GM10847 (cell line): Measurements from ENCODE around the gene ACYP1.

Experiments
- POLR2A ChIP-seq: IDR thresholded peaks from 2 replicates; pipeline ENCODE4 v1.6.1; 2011; ENCODE audit not compliant: insufficient read length; ENCODE audit errors: extremely low read depth

Gene ACYP1

GRCh38 chr14:75015496-75015895 lies 48.3 kb downstream of the ACYP1 start:
- TF ChIP-seq POLR2A = no peak

- no peak for TF ChIP-seq POLR2A
Measured at GRCh38 chr14:75013290-75013689, 50.5 kb downstream of the ACYP1 start.

- no peak for TF ChIP-seq POLR2A
Measured at GRCh38 chr14:75011356-75011994, 52.3 kb downstream of the ACYP1 start.

- TF ChIP-seq POLR2A = no peak
Measured at GRCh38 chr14:75010472-75011093, 53.2 kb downstream of the ACYP1 start.

GRCh38 chr14:75009176-75009575 lies 54.6 kb downstream of the ACYP1 start:
- no peak for TF ChIP-seq POLR2A

- TF ChIP-seq POLR2A = no peak
Measured at GRCh38 chr14:75005357-75005756, 58.5 kb downstream of the ACYP1 start.

- TF ChIP-seq POLR2A = no peak
Measured at GRCh38 chr14:75003250-75004027, 60.4 kb downstream of the ACYP1 start.
